MM.1S (cell line): ENCODE results near the gene ACTL6B.
"Not testable (repeated sequence)": the region's sequence is repeated elsewhere in the genome, so short reads cannot be mapped to it uniquely, and the experiment has no call there.

Experiments
- DNase-seq: peaks from one replicate; pipeline ENCODE4 v3.0.0-alpha.2; 2015
- H2AFZ ChIP-seq: fragments of 300-600 bp; sonication (generic); 2 replicates; pipeline ENCODE4 v1.6.0; 2016; ENCODE audit warnings: antibody characterized with exemption, low read length
- H3F3A ChIP-seq: fragments of 300-600 bp; sonication (generic); 2 replicates; pipeline ENCODE4 v1.6.1; 2016; ENCODE audit warnings: mild to moderate bottlenecking, antibody characterized with exemption, low read length, moderate library complexity, mixed read lengths; ENCODE audit not compliant: insufficient read depth
- H3K27ac ChIP-seq: fragments of 300-600 bp; sonication (generic); 2 replicates; pipeline ENCODE4 v1.5.1; 2016; ENCODE audit warnings: mild to moderate bottlenecking, low read length
- H3K27me3 ChIP-seq: fragments of 300-600 bp; sonication (generic); replicated peaks from 2 replicates; pipeline ENCODE4 v1.6.0; 2016; ENCODE audit warnings: low read length; ENCODE audit not compliant: insufficient read depth
- H3K36me3 ChIP-seq: fragments of 300-600 bp; sonication (generic); replicated peaks from 2 replicates; pipeline ENCODE4 v1.6.1; 2016; ENCODE audit warnings: mild to moderate bottlenecking, low read length, mixed read lengths; ENCODE audit not compliant: insufficient read depth
- H3K4me1 ChIP-seq: fragments of 300-600 bp; sonication (generic); 2 replicates; pipeline ENCODE4 v1.6.1; 2016; ENCODE audit warnings: low read length, mixed read lengths
- H3K4me2 ChIP-seq: fragments of 300-600 bp; sonication (generic); 2 replicates; pipeline ENCODE4 v1.6.0; 2016; ENCODE audit warnings: low read depth, low read length
- H3K4me3 ChIP-seq: fragments of 300-600 bp; sonication (generic); 2 replicates; pipeline ENCODE4 v1.5.1; 2016; ENCODE audit warnings: low read length, mixed read lengths
- H3K79me2 ChIP-seq: fragments of 300-600 bp; sonication (generic); 2 replicates; pipeline ENCODE4 v1.6.1; 2016; ENCODE audit warnings: mixed run types, low read length, mixed read lengths
- H3K9ac ChIP-seq: fragments of 300-600 bp; sonication (generic); 2 replicates; pipeline ENCODE4 v1.6.1; 2016; ENCODE audit warnings: low read length, mixed read lengths
- H3K9me2 ChIP-seq: fragments of 300-600 bp; sonication (generic); replicated peaks from 2 replicates; pipeline ENCODE4 v1.6.1; 2016; ENCODE audit warnings: mild to moderate bottlenecking, low read length, mixed read lengths; ENCODE audit not compliant: insufficient read depth
- H3K9me3 ChIP-seq: fragments of 300-600 bp; sonication (generic); replicated peaks from 2 replicates; pipeline ENCODE4 v1.6.1; 2016; ENCODE audit warnings: mild to moderate bottlenecking, low read length, mixed read lengths; ENCODE audit not compliant: insufficient read depth
- H4K20me1 ChIP-seq: fragments of 300-600 bp; sonication (generic); 2 replicates; pipeline ENCODE4 v1.6.1; 2016; ENCODE audit warnings: mild to moderate bottlenecking, low read length, moderate library complexity, mixed read lengths; ENCODE audit not compliant: insufficient read depth
- EZH2 ChIP-seq: fragments of 300-600 bp; sonication (generic); optimal IDR thresholded peaks from 2 replicates; pipeline ENCODE3; 2017; ENCODE audit warnings: low read depth, mild to moderate bottlenecking, antibody characterized with exemption, low read length, mixed read lengths
- EZH2phosphoT487 ChIP-seq: fragments of 300-600 bp; sonication (generic); IDR thresholded peaks from 2 replicates; pipeline ENCODE4 v1.6.1; 2018; ENCODE audit warnings: antibody characterized with exemption, low read length
- TF ChIP-seq, protein P1 (sequence below): fragments of 300-600 bp; sonication (generic); IDR thresholded peaks from 2 replicates; pipeline ENCODE4 v1.5.1; 2016; ENCODE audit warnings: antibody characterized with exemption, low read length, mixed read lengths

ACTL6B gene

DNA sequence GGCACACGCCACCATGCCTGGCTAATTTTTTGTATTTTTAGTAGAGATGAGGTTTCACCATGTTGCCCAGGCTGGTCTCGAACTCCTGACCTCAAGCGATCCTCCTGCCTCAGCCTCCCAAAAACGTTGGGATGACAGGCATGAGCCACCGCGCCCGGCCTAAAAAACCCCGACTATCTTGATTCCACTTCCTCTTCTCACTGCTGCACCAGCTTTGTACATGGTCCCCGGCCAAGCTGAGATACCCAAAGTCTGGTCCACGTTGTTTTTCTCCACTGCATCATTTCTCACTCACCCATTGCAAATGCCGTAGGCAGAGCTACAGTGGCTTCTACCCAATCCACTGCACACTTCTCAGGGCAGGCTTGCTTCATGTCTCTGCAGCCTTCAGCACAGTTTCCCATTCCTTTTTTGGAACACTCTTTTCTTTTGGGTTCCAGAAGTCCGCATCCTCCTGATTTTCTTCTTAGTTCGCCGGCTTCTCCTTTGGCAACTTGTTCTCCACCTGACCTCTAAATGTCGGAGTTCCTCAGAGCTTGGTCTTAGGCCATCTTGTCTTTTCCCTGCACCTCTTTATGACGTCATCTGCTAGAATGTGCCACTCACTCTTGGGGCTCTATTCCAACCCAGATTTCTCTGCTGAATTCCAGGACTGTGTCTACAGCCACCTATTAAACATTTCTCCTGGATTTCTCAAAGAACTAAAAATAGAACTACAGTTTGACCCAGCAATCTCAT lies 11.3 kb upstream of the ACTL6B start:
- no peak for DNase-seq
- no peak overlapping the region for H2AFZ ChIP-seq
- H3F3A ChIP-seq: no peaks in the 10 kb centered on the region
- H4K20me1 ChIP-seq: no peaks in the 10 kb centered on the region
- no peaks in the 10 kb centered on the region for H3K79me2 ChIP-seq
- H3K4me3 ChIP-seq: no peak overlapping the region
- H3K9ac ChIP-seq: no peak overlapping the region
- H3K4me1 ChIP-seq: no peaks in the 10 kb centered on the region
- no peaks in the 10 kb centered on the region for H3K36me3 ChIP-seq
- peaks cover 81% of the 10 kb centered on the region for H3K27me3 ChIP-seq
- H3K4me2 ChIP-seq: no peak overlapping the region
- no peaks in the 10 kb centered on the region for H3K9me3 ChIP-seq
- no peaks in the 10 kb centered on the region for H3K9me2 ChIP-seq
- H3K27ac ChIP-seq: no peak overlapping the region
- TF ChIP-seq EZH2phosphoT487 (no peak), EZH2 (no peak)
- TF ChIP-seq, protein P1, sequence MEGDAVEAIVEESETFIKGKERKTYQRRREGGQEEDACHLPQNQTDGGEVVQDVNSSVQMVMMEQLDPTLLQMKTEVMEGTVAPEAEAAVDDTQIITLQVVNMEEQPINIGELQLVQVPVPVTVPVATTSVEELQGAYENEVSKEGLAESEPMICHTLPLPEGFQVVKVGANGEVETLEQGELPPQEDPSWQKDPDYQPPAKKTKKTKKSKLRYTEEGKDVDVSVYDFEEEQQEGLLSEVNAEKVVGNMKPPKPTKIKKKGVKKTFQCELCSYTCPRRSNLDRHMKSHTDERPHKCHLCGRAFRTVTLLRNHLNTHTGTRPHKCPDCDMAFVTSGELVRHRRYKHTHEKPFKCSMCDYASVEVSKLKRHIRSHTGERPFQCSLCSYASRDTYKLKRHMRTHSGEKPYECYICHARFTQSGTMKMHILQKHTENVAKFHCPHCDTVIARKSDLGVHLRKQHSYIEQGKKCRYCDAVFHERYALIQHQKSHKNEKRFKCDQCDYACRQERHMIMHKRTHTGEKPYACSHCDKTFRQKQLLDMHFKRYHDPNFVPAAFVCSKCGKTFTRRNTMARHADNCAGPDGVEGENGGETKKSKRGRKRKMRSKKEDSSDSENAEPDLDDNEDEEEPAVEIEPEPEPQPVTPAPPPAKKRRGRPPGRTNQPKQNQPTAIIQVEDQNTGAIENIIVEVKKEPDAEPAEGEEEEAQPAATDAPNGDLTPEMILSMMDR: no peak

DNA sequence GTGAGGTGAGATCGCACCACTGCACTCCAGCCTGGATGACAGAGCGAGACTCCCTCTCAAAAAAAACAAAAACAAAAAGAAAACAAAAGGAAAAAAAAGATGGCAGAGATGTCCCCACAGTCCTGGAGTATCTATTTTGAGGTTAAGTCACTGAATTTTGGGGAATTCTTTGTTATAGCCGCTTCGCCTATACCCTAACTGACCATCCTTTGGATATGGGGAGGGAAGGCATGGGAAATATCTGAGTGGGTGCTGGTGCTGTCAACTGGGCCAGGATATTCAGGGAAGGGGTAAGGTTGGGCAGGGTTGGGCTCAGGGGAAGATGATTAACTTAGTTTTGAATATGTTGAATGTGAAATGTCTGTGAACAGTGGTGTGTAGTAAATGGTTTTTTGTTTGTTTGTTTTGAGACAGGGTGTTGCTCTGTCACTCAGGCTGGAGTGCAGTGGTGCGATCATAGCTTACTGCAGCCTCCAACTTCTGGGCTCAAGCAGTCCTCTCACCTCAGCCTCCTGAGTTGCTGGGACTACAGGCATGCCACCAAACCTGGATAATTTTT lies 9.0 kb upstream of the ACTL6B start:
- no peak overlapping the region for H3K9ac ChIP-seq
- no peaks in the 10 kb centered on the region for H3K9me3 ChIP-seq
- H4K20me1 ChIP-seq: no peaks in the 10 kb centered on the region
- no peaks in the 10 kb centered on the region for H3F3A ChIP-seq
- no peaks in the 10 kb centered on the region for H3K9me2 ChIP-seq
- H3K4me1 ChIP-seq: no peaks in the 10 kb centered on the region
- no peak overlapping the region for H3K27ac ChIP-seq
- no peak overlapping the region for H3K4me2 ChIP-seq
- no peaks in the 10 kb centered on the region for H3K36me3 ChIP-seq
- no peak overlapping the region for H3K4me3 ChIP-seq
- TF ChIP-seq EZH2 (no peak), EZH2phosphoT487 (no peak)
- TF ChIP-seq, protein P1: no peak
- H3K79me2 ChIP-seq: no peaks in the 10 kb centered on the region
- peaks cover 73% of the 10 kb centered on the region for H3K27me3 ChIP-seq
- no peak for DNase-seq
- H2AFZ ChIP-seq: no peak overlapping the region

DNA sequence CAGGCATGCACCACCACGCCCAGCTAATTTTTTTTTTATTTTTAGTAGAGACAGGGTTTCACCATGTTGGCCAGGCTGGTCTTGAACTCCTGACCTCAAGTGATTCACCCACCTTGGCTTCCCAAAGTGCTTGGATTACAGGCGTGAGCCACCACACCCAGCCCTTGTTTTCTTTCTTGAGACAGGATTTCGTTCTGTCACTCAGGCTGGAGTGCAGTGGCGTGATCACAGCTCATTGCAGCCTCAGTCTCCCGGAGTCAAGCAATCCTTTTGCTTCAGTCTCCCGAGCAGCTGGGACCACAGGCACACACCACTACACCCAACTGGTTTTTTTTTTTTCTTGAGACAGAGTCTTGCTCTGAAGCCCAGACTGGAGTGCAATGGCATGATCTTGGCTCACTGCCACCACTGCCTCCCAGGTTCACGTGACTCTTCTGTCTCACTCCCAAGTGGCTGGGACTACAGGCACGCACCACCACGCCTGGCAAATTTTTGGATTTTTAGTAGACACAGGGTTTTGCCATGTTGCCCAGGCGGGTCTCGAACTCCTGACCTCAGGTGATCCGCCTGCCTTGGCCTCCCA lies 6.0 kb upstream of the ACTL6B start:
- not testable (repeated sequence) for H4K20me1 ChIP-seq, H3K36me3 ChIP-seq, H3K4me3 ChIP-seq, H3K79me2 ChIP-seq, H2AFZ ChIP-seq, H3K9ac ChIP-seq, H3K27ac ChIP-seq, DNase-seq, H3K4me2 ChIP-seq, H3K9me2 ChIP-seq, H3K4me1 ChIP-seq, H3F3A ChIP-seq, H3K9me3 ChIP-seq
- H3K27me3 ChIP-seq: peaks cover 74% of the 10 kb centered on the region
